LNCaP clone FGC (cell line): Measurements from ENCODE around the gene AHCTF1.

Experiments
- DNase-seq: peaks from one replicate; pipeline ENCODE4 v3.0.0-alpha.2; 2011; ENCODE audit warnings: low read depth
- H3K4me3 ChIP-seq: 2 replicates; pipeline ENCODE4 v1.5.1; 2011; ENCODE audit warnings: mild to moderate bottlenecking, low read depth, low read length, control low read depth
- CTCF ChIP-seq: IDR thresholded peaks from 2 replicates; pipeline ENCODE4 v1.5.1; 2012; ENCODE audit warnings: mild to moderate bottlenecking; ENCODE audit not compliant: control insufficient read depth, insufficient read depth; ENCODE audit errors: extremely low read depth

The AHCTF1 gene

GRCh38 chr1:246793356-246793896 lies 138.3 kb downstream of the AHCTF1 start:
- H3K4me3 ChIP-seq, result no peak overlapping the region
- TF ChIP-seq CTCF, result no peak
- no peak for DNase-seq

- TF ChIP-seq CTCF, result no peak
- DNase-seq, result no peak
- no peak overlapping the region for H3K4me3 ChIP-seq
Observed at GRCh38 chr1:246792603-246793002, 139.1 kb downstream of the AHCTF1 start.

- H3K4me3 ChIP-seq, result no peak overlapping the region
- no peak for TF ChIP-seq CTCF
- DNase-seq, result no peak
Observed at GRCh38 chr1:246791303-246791918, 140.3 kb downstream of the AHCTF1 start.

GRCh38 chr1:246790833-246791232 lies 140.9 kb downstream of the AHCTF1 start:
- no peak for DNase-seq
- no peak for TF ChIP-seq CTCF
- H3K4me3 ChIP-seq, result no peak overlapping the region

- DNase-seq, result no peak
- H3K4me3 ChIP-seq, result no peak overlapping the region
- TF ChIP-seq CTCF, result no peak
Observed at GRCh38 chr1:246790364-246790763, 141.4 kb downstream of the AHCTF1 start.

- TF ChIP-seq CTCF, result no peak
- DNase-seq, result no peak
- no peak overlapping the region for H3K4me3 ChIP-seq
Observed at GRCh38 chr1:246789454-246790339, 142.1 kb downstream of the AHCTF1 start.
